ENCODE data around the gene PHF8. TPM values are rescaled to one million over a fixed set of nuclear protein-coding genes. Genes with fewer than 3 reads are reported as not detected.

Gene PHF8
- total and polyA plus RNA-seq, 4 donors = 12.3 to 59.7 (median 16.1) TPM

DNA sequence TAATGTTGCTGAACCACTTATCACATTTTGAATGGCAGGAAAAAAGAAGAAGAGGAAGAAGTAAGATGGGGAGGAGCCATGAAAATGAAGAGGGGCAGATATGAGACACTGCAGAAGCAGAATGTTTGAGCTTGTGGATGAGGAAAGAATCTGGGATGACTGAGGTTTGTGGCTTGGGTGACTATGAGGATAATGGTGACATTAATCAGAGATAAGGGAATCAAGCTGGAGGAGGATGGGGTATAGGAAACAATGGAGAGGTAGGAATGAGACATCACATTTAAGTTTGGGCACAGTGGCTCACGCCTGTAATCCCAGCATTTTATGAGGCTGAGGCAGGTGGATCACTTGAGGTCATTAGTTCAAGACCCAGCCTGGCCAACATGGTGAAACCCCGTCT lies 19.1 kb upstream of the PHF8 start:
- TF ChIP-seq EGR1 (IDR thresholded peaks at IDR 0.05; ENCODE audit: low read depth in 2 of 2) = no peak
- no peak for TF ChIP-seq FOXA2 (IDR thresholded peaks at IDR 0.05)
- TF ChIP-seq, protein P1, sequence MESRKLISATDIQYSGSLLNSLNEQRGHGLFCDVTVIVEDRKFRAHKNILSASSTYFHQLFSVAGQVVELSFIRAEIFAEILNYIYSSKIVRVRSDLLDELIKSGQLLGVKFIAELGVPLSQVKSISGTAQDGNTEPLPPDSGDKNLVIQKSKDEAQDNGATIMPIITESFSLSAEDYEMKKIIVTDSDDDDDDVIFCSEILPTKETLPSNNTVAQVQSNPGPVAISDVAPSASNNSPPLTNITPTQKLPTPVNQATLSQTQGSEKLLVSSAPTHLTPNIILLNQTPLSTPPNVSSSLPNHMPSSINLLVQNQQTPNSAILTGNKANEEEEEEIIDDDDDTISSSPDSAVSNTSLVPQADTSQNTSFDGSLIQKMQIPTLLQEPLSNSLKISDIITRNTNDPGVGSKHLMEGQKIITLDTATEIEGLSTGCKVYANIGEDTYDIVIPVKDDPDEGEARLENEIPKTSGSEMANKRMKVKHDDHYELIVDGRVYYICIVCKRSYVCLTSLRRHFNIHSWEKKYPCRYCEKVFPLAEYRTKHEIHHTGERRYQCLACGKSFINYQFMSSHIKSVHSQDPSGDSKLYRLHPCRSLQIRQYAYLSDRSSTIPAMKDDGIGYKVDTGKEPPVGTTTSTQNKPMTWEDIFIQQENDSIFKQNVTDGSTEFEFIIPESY (IDR thresholded peaks at IDR 0.05) = no peak
- TF ChIP-seq RAD21 (IDR thresholded peaks at IDR 0.05) = no peak
- no peak for TF ChIP-seq RXRA (IDR thresholded peaks at IDR 0.05)
- TF ChIP-seq, protein P2, sequence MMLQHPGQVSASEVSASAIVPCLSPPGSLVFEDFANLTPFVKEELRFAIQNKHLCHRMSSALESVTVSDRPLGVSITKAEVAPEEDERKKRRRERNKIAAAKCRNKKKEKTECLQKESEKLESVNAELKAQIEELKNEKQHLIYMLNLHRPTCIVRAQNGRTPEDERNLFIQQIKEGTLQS (IDR thresholded peaks at IDR 0.05) = no peak
- no peak for TF ChIP-seq FOXA1 (IDR thresholded peaks at IDR 0.05)
- no peaks in the 10 kb centered on the region for H3K27me3 ChIP-seq (ENCODE audit: control insufficient read depth in 4 of 4, insufficient read depth in 4 of 4, low read length in 3 of 4)
- no peak overlapping the region for H3K27ac ChIP-seq (ENCODE audit: low read depth in 1 of 2, low read length in 2 of 2)
- H3K36me3 ChIP-seq (ENCODE audit: control insufficient read depth in 4 of 4, insufficient read depth in 3 of 4, low read depth in 1 of 4, low read length in 3 of 4) = no peaks in the 10 kb centered on the region
- DNase-seq (ENCODE audit: low spot score) = no peak
- 93% methylated on average over 2 of the region's 2 CpGs for WGBS
- no peak overlapping the region for H3K9ac ChIP-seq (ENCODE audit: low read depth in 1 of 2, low read length in 2 of 2)
- H3K9me3 ChIP-seq (ENCODE audit: control insufficient read depth in 4 of 4, low read length in 3 of 4) = no peaks in the 10 kb centered on the region
- no peak overlapping the region for H3K4me3 ChIP-seq (ENCODE audit: low read depth in 1 of 3, low read length in 3 of 3)
- H3K4me1 ChIP-seq (ENCODE audit: control insufficient read depth in 4 of 4, insufficient read depth in 4 of 4, low read length in 3 of 4) = no peaks in the 10 kb centered on the region

DNA sequence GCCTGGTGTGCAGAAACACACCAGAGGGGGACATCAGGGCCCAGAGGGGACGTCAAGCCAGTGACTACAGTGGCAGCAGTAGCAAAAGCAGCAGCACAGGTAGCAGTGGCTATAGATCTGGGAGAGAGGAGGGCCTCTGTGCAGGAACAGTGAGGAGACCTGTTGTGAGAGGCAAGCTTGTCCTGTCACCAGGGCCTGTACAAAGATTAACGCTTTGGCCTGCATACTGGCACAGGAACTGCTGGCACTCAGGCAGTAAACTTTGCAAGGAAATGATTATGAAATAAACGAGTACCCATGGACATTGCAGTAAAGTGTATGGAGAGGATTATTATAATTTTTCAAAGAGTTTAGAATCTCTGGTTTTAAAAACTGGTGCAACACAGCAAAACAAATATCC lies 5.5 kb upstream of the PHF8 start:
- no peak for DNase-seq (ENCODE audit: low spot score)

More for the DNA sequence above, 5.5 kb upstream of the PHF8 start:
- no peak overlapping the region for H3K4me3 ChIP-seq (ENCODE audit: low read depth in 1 of 3, low read length in 3 of 3)
- H3K9ac ChIP-seq (ENCODE audit: low read depth in 1 of 2, low read length in 2 of 2) = no peak overlapping the region
- H3K9me3 ChIP-seq (ENCODE audit: control insufficient read depth in 4 of 4, low read length in 3 of 4) = no peaks in the 10 kb centered on the region
- peaks cover 5 to 21% (median 14%) of the 10 kb centered on the region in 4 donors for H3K4me1 ChIP-seq (ENCODE audit: control insufficient read depth in 4 of 4, insufficient read depth in 4 of 4, low read length in 3 of 4)
- H3K27ac ChIP-seq (ENCODE audit: low read depth in 1 of 2, low read length in 2 of 2) = peak overlapping the region; percentile 71 to 80
- WGBS = 22% methylated on average over 3 of the region's 3 CpGs
- H3K27me3 ChIP-seq (ENCODE audit: control insufficient read depth in 4 of 4, insufficient read depth in 4 of 4, low read length in 3 of 4) = no peaks in the 10 kb centered on the region
- TF ChIP-seq, protein P3, sequence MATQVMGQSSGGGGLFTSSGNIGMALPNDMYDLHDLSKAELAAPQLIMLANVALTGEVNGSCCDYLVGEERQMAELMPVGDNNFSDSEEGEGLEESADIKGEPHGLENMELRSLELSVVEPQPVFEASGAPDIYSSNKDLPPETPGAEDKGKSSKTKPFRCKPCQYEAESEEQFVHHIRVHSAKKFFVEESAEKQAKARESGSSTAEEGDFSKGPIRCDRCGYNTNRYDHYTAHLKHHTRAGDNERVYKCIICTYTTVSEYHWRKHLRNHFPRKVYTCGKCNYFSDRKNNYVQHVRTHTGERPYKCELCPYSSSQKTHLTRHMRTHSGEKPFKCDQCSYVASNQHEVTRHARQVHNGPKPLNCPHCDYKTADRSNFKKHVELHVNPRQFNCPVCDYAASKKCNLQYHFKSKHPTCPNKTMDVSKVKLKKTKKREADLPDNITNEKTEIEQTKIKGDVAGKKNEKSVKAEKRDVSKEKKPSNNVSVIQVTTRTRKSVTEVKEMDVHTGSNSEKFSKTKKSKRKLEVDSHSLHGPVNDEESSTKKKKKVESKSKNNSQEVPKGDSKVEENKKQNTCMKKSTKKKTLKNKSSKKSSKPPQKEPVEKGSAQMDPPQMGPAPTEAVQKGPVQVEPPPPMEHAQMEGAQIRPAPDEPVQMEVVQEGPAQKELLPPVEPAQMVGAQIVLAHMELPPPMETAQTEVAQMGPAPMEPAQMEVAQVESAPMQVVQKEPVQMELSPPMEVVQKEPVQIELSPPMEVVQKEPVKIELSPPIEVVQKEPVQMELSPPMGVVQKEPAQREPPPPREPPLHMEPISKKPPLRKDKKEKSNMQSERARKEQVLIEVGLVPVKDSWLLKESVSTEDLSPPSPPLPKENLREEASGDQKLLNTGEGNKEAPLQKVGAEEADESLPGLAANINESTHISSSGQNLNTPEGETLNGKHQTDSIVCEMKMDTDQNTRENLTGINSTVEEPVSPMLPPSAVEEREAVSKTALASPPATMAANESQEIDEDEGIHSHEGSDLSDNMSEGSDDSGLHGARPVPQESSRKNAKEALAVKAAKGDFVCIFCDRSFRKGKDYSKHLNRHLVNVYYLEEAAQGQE (IDR thresholded peaks at IDR 0.05) = no peak
- TF ChIP-seq, protein P1 (IDR thresholded peaks at IDR 0.05) = no peak
- TF ChIP-seq, protein P2 (IDR thresholded peaks at IDR 0.05) = peak; percentile 10
- TF ChIP-seq TAF1 (conservative IDR thresholded peaks at IDR 0.05) = no peak
- no peak for TF ChIP-seq EGR1 (IDR thresholded peaks at IDR 0.05; ENCODE audit: low read depth in 2 of 2)
- no peak for TF ChIP-seq GABPA (IDR thresholded peaks at IDR 0.05 in 1 of 2, conservative IDR thresholded peaks at IDR 0.05 in 1 of 2)
- TF ChIP-seq, protein P4, sequence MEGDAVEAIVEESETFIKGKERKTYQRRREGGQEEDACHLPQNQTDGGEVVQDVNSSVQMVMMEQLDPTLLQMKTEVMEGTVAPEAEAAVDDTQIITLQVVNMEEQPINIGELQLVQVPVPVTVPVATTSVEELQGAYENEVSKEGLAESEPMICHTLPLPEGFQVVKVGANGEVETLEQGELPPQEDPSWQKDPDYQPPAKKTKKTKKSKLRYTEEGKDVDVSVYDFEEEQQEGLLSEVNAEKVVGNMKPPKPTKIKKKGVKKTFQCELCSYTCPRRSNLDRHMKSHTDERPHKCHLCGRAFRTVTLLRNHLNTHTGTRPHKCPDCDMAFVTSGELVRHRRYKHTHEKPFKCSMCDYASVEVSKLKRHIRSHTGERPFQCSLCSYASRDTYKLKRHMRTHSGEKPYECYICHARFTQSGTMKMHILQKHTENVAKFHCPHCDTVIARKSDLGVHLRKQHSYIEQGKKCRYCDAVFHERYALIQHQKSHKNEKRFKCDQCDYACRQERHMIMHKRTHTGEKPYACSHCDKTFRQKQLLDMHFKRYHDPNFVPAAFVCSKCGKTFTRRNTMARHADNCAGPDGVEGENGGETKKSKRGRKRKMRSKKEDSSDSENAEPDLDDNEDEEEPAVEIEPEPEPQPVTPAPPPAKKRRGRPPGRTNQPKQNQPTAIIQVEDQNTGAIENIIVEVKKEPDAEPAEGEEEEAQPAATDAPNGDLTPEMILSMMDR (IDR thresholded peaks at IDR 0.05; ENCODE audit: low read depth, low read length, missing input control) = no peak
- no peak for TF ChIP-seq JUND (IDR thresholded peaks at IDR 0.05)
- no peak for TF ChIP-seq HNF4G (IDR thresholded peaks at IDR 0.05)
- TF ChIP-seq SP1 (IDR thresholded peaks at IDR 0.05) = peak; percentile 51
- TF ChIP-seq NR2F2 (IDR thresholded peaks at IDR 0.05) = no peak
- peak; percentile 49 to 63 for TF ChIP-seq HNF4A (conservative IDR thresholded peaks at IDR 0.05)
- TF ChIP-seq FOXA2 (IDR thresholded peaks at IDR 0.05) = no peak
- TF ChIP-seq RAD21 (IDR thresholded peaks at IDR 0.05) = peak; percentile 16 to 41
- peak; percentile 42 for TF ChIP-seq YY1 (IDR thresholded peaks at IDR 0.05)
- peak; percentile 25 to 58 for TF ChIP-seq RXRA (IDR thresholded peaks at IDR 0.05)
- no peaks in the 10 kb centered on the region for H3K36me3 ChIP-seq (ENCODE audit: control insufficient read depth in 4 of 4, insufficient read depth in 3 of 4, low read depth in 1 of 4, low read length in 3 of 4)

All from liver (tissue), 9 donors.